Body of pancreas (tissue), 4 donors: Measurements from ENCODE around the gene ZNF791. TPM values are rescaled to one million over a fixed set of nuclear protein-coding genes. Genes with fewer than 3 reads are reported as not detected.

Source experiments
- ATAC-seq: fragments of 150-250 bp; one replicate; pipeline ENCODE4 v1.9.1; 2016
- DNase-seq, 4 donors: peaks; one replicate each; pipeline ENCODE4 v3.0.0-alpha.2; 2019
- H3K27ac ChIP-seq, 4 donors: fragments of 200-600 bp; sonication (generic); 1 replicate in 3 of 4; 2 replicates in 1 of 4; pipeline versions ENCODE4 v1.5.1 to v1.6.1; 2016 to 2019; ENCODE audit warnings: mild to moderate bottlenecking in 1 of 4, mixed read lengths in 1 of 4, moderate library complexity in 1 of 4
- H3K27me3 ChIP-seq, 2 donors: fragments of 200-600 bp; sonication (generic); one replicate each; pipeline ENCODE4 v1.6.0; 2016; ENCODE audit warnings: mild to moderate bottlenecking in 1 of 2
- H3K36me3 ChIP-seq, 2 donors: fragments of 200-600 bp; sonication (generic); replicated peaks in 1 of 2; 2 replicates each; pipeline ENCODE4 v1.5.1; 2016; ENCODE audit warnings: low read depth in 2 of 2; ENCODE audit not compliant: insufficient read depth in 1 of 2
- H3K4me1 ChIP-seq: fragments of 200-600 bp; sonication (generic); one replicate; pipeline ENCODE4 v1.6.0; 2016
- H3K4me3 ChIP-seq, 2 donors: fragments of 200-600 bp; sonication (generic); 1 replicate in 1 of 2; 2 replicates in 1 of 2; pipeline ENCODE4 v1.5.1; 2016 to 2019
- H3K9me3 ChIP-seq, 3 donors: fragments of 200-600 bp; sonication (generic); 1 replicate in 2 of 3; 2 replicates in 1 of 3; pipeline ENCODE4 v1.5.1; 2016
- POLR2A ChIP-seq, 3 donors: fragments of 450-650 bp; IDR thresholded peaks; one replicate each; pipeline ENCODE4 v1.6.1; 2016; ENCODE audit warnings: antibody characterized with exemption in 3 of 3, mild to moderate bottlenecking in 2 of 3
- WGBS, 2 donors: methylation state at CpG; one replicate each; pipeline ENCODE4 v1.1.5; 2017; 5-methylcytosine and 5-hydroxymethylcytosine counted together
- intact Hi-C: fragments of 100-400 bp; cut with DNase I; formaldehyde crosslinking; loops from one replicate; pipeline ENCODE4 v1.15.1; 2023
- total RNA-seq, 2 donors: library from RNA; depleted of rRNA; stranded (reverse); fragments of >200 nt; gene quantifications; one replicate each; pipeline ENCODE4 v1.1.0, GENCODE V29; 2016
- TF ChIP-seq, protein P1 (sequence below), 7 experiments: fragments of 450-650 bp in 4 of 7; fragments of 200-600 bp in 3 of 7; sonication (generic) in 3 of 7; IDR thresholded peaks; one replicate each; pipeline ENCODE4 v1.5.1; 2016 to 2019; ENCODE audit warnings: antibody characterized with exemption in 7 of 7

The ZNF791 gene
- total RNA-seq, 2 donors from 2014 or later = 9.9 to 16.9 TPM

DNA sequence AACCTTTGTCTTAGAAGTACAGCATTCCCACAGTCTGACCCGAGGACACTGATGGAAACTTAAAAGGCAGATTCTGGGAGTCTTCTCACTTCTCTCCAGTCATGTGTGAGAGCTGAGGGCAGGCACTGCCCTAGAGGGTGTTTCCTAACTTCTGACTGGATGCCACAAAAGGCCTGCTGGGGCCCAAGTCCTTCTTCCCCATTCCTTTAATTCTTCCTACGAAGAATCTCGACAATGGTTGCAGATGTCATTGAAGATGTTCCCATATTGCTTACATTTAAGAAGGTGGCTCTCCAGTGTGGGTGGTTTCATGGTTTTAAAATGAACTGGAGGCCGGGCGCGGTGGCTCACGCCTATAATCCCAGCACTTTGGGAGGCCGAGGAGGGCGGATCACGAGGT is 32.1 kb upstream of the ZNF791 start:
- no peak for DNase-seq

GRCh38 chr19:12580180-12580694 is 30.5 kb upstream of the ZNF791 start:
- WGBS, 2 donors = 92 to 96% methylated on average over 11 of the region's 11 CpGs
- no peak for TF ChIP-seq POLR2A (IDR thresholded peaks at IDR 0.05)
- TF ChIP-seq, protein P1, sequence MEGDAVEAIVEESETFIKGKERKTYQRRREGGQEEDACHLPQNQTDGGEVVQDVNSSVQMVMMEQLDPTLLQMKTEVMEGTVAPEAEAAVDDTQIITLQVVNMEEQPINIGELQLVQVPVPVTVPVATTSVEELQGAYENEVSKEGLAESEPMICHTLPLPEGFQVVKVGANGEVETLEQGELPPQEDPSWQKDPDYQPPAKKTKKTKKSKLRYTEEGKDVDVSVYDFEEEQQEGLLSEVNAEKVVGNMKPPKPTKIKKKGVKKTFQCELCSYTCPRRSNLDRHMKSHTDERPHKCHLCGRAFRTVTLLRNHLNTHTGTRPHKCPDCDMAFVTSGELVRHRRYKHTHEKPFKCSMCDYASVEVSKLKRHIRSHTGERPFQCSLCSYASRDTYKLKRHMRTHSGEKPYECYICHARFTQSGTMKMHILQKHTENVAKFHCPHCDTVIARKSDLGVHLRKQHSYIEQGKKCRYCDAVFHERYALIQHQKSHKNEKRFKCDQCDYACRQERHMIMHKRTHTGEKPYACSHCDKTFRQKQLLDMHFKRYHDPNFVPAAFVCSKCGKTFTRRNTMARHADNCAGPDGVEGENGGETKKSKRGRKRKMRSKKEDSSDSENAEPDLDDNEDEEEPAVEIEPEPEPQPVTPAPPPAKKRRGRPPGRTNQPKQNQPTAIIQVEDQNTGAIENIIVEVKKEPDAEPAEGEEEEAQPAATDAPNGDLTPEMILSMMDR (IDR thresholded peaks at IDR 0.05) = no peak
- Histone ChIP-seq H3K9me3 (peaks cover 0 to 14% (median 0%) of the 10 kb centered on the region in 3 donors), H3K36me3 (peaks cover 14 to 17% of the 10 kb centered on the region in 2 donors), H3K4me3 (no peak overlapping the region), H3K4me1 (no peaks in the 10 kb centered on the region), H3K27ac (no peak overlapping the region), H3K27me3 (no peaks in the 10 kb centered on the region)
- DNase-seq (no peak), ATAC-seq (no peak)
- intact Hi-C loops = no loop called here

More for the DNA sequence above, 32.1 kb upstream of the ZNF791 start:
- Histone ChIP-seq H3K4me1 (no peaks in the 10 kb centered on the region), H3K27me3 (no peaks in the 10 kb centered on the region), H3K4me3 (no peak overlapping the region), H3K9me3 (peaks cover 0 to 14% (median 0%) of the 10 kb centered on the region in 3 donors), H3K27ac (no peak overlapping the region), H3K36me3 (peaks cover 14 to 17% of the 10 kb centered on the region in 2 donors)
- WGBS, 2 donors = 94 to 97% methylated on average over 10 of the region's 10 CpGs
- TF ChIP-seq POLR2A (IDR thresholded peaks at IDR 0.05) = no peak
- TF ChIP-seq, protein P1 (IDR thresholded peaks at IDR 0.05) = no peak
- intact Hi-C loops = no loop called here
- no peak for ATAC-seq

- no peak overlapping the region for H3K4me3 ChIP-seq
- DNase-seq = no peak
- no peaks in the 10 kb centered on the region for H3K4me1 ChIP-seq
- H3K36me3 ChIP-seq = peaks cover 14 to 17% of the 10 kb centered on the region in 2 donors
- no peaks in the 10 kb centered on the region for H3K27me3 ChIP-seq
- no peak overlapping the region for H3K27ac ChIP-seq
- peaks cover 0 to 14% (median 0%) of the 10 kb centered on the region in 3 donors for H3K9me3 ChIP-seq
- ATAC-seq = no peak
- 91 to 98% methylated on average over 9 of the region's 9 CpGs for WGBS, 2 donors
- TF ChIP-seq, protein P1 (IDR thresholded peaks at IDR 0.05) = no peak
- TF ChIP-seq POLR2A (IDR thresholded peaks at IDR 0.05) = no peak
- intact Hi-C loops = no loop called here
These were observed 29.6 kb upstream of the ZNF791 start for GRCh38 chr19:12581100-12581499.

- intact Hi-C loops = no loop called here
- no peaks in the 10 kb centered on the region for H3K27me3 ChIP-seq
- H3K27ac ChIP-seq = no peak overlapping the region
- no peaks in the 10 kb centered on the region for H3K9me3 ChIP-seq
- DNase-seq (no peak), ATAC-seq (no peak)
- no peak for TF ChIP-seq POLR2A (IDR thresholded peaks at IDR 0.05)
- TF ChIP-seq, protein P1 (IDR thresholded peaks at IDR 0.05) = no peak
- no peaks in the 10 kb centered on the region for H3K4me1 ChIP-seq
- peaks cover 0 to 4% of the 10 kb centered on the region in 2 donors for H3K36me3 ChIP-seq
- 91 to 92% methylated on average over 8 to 11 of the region's 11 CpGs for WGBS, 2 donors
- no peak overlapping the region for H3K4me3 ChIP-seq
These were observed 14.2 kb upstream of the ZNF791 start for GRCh38 chr19:12596485-12596884.

DNA sequence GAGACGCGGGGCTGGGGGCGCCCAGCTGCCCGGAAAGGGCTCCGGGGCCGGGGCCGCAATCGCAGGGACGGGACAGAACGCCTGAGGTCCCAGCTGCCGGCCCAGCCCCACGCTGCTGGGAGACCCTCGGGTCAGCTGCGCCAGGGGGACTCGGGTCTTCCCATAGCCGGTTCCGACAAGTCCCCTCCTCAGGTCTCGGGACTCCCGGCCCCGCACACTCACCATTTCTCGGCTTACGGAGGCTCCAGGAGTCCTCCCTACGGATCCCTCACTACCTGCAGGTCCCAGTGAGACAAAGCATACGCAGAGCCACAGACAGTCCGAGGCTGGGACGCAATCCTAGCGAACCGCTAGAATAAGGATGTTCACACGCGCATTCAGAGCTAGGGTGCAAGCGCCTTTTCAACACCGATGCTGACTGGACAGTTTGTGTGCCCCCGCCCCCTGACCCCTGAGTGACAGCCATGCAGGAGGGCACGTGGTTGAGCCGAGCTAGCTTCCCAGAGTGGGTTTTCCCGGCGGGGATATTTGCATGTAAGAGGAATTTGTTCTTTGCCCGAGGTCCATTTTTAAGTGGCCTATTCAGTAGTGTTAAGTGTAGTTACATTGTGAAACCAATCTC is 13.7 kb upstream of the ZNF791 start:
- intact Hi-C loops = no loop called here
- 80% methylated on average over 16 to 33 of the region's 38 CpGs for WGBS, 2 donors
- no peak for DNase-seq
- no peaks in the 10 kb centered on the region for H3K27me3 ChIP-seq
- no peaks in the 10 kb centered on the region for H3K9me3 ChIP-seq
- TF ChIP-seq POLR2A (IDR thresholded peaks at IDR 0.05) = no peak
- TF ChIP-seq, protein P1 (IDR thresholded peaks at IDR 0.05) = no peak
- peaks cover 0 to 4% of the 10 kb centered on the region in 2 donors for H3K36me3 ChIP-seq
- ATAC-seq = no peak
- H3K4me1 ChIP-seq = no peaks in the 10 kb centered on the region
- H3K27ac ChIP-seq = no peak overlapping the region
- no peak overlapping the region for H3K4me3 ChIP-seq
